Endodermal cell (in vitro differentiated cells): ENCODE measurements around the gene KIRREL2. TPM values are rescaled to one million over a fixed set of nuclear protein-coding genes. Genes with fewer than 3 reads are reported as not detected.

ENCODE experiments used
- DNase-seq: peaks from one replicate; pipeline ENCODE4 v3.0.0-alpha.2; 2017
- H3K27ac ChIP-seq: 2 replicates; pipeline ENCODE4 v1.5.1; 2013; ENCODE audit warnings: mild to moderate bottlenecking, low read depth, low read length, moderate library complexity
- H3K27me3 ChIP-seq: 2 replicates; pipeline ENCODE4 v1.6.1; 2013; ENCODE audit warnings: mild to moderate bottlenecking, low read length, moderate library complexity; ENCODE audit not compliant: insufficient read depth, control insufficient read depth, poor library complexity, severe bottlenecking
- H3K36me3 ChIP-seq: 2 replicates; pipeline ENCODE4 v1.7.0; 2013; ENCODE audit warnings: mild to moderate bottlenecking, low read length, moderate library complexity; ENCODE audit not compliant: control insufficient read depth, insufficient read depth
- H3K4me1 ChIP-seq: one replicate; pipeline ENCODE4 v1.7.0; 2013; ENCODE audit warnings: low read length; ENCODE audit not compliant: control insufficient read depth, insufficient read depth
- H3K4me3 ChIP-seq: 2 replicates; pipeline ENCODE4 v1.5.1; 2013; ENCODE audit warnings: mild to moderate bottlenecking, low read length, moderate library complexity
- H3K9ac ChIP-seq: 2 replicates; pipeline ENCODE4 v1.6.1; 2013; ENCODE audit warnings: mild to moderate bottlenecking, low read length, moderate library complexity; ENCODE audit not compliant: poor library complexity, severe bottlenecking; ENCODE audit errors: extremely low read depth
- H3K9me3 ChIP-seq: 2 replicates; pipeline ENCODE4 v1.6.1; 2013; ENCODE audit warnings: mild to moderate bottlenecking, low read length, moderate library complexity; ENCODE audit not compliant: control insufficient read depth
- H3K27ac Mint-ChIP-seq: 2 replicates; pipeline ENCODE4 v1.8.0; 2020; ENCODE audit warnings: mixed read lengths
- H3K27me3 Mint-ChIP-seq: 2 replicates; pipeline ENCODE4 v1.8.0; 2021; ENCODE audit warnings: mild to moderate bottlenecking, mixed read lengths; ENCODE audit not compliant: insufficient read depth
- H3K36me3 Mint-ChIP-seq: 2 replicates; pipeline ENCODE4 v1.8.0; 2020; ENCODE audit warnings: low read depth, mixed read lengths
- H3K4me1 Mint-ChIP-seq: 2 replicates; pipeline ENCODE4 v1.8.0; 2020; ENCODE audit warnings: mixed read lengths
- H3K4me3 Mint-ChIP-seq: 2 replicates; pipeline ENCODE4 v1.8.0; 2020; ENCODE audit warnings: mild to moderate bottlenecking, moderate library complexity, mixed read lengths
- H3K9me3 Mint-ChIP-seq: 2 replicates; pipeline ENCODE4 v1.8.0; 2020; ENCODE audit warnings: mild to moderate bottlenecking, mixed read lengths
- WGBS, 2 experiments: methylation state at CpG; one replicate each; pipeline versions ENCODE4 v1.1.5 to v1.1.7; 2013; ENCODE audit warnings: missing lambda C conversion rate in 2 of 2, mixed read lengths in 1 of 2; ENCODE audit not compliant: insufficient coverage in 1 of 2, insufficient read length in 1 of 2; 5-methylcytosine and 5-hydroxymethylcytosine counted together
- total RNA-seq, 2 donors: library from RNA; stranded (reverse); fragmentation: NEBNext Ultra II Directional in 1 of 2; extraction: Animal tissue kit (Norgen Biotek cat#: 25700) in 1 of 2; gene quantifications; 2 replicates in 1 of 2; 3 replicates in 1 of 2; pipeline ENCODE4 v1.2.1, GENCODE V29; 2021
- TF ChIP-seq, protein P1 (sequence below): fragments of 200-600 bp; sonication (generic); conservative IDR thresholded peaks from 2 replicates; pipeline ENCODE4 v1.5.0; 2021; ENCODE audit warnings: antibody characterized with exemption, mild to moderate bottlenecking

KIRREL2 gene
- total RNA-seq, 2 donors from 2014 or later: 1.4 to 2.3 TPM

GRCh38 chr19:35913589-35913988 is 56.9 kb downstream of the KIRREL2 start:
- Mint-ChIP-seq H3K9me3 (no peaks in the 10 kb centered on the region), H3K27ac (no peak overlapping the region), H3K4me1 (no peaks in the 10 kb centered on the region), H3K36me3 (no peaks in the 10 kb centered on the region), H3K27me3 (peaks cover 2% of the 10 kb centered on the region), H3K4me3 (no peak overlapping the region)
- Histone ChIP-seq H3K4me1 (no peaks in the 10 kb centered on the region), H3K9ac (no peak overlapping the region), H3K27ac (no peak overlapping the region), H3K27me3 (no peaks in the 10 kb centered on the region), H3K36me3 (no peaks in the 10 kb centered on the region), H3K4me3 (no peak overlapping the region), H3K9me3 (no peaks in the 10 kb centered on the region)
- WGBS, 2 experiments: 85% methylated on average over 5 to 7 of the region's 7 CpGs
- TF ChIP-seq, protein P1, sequence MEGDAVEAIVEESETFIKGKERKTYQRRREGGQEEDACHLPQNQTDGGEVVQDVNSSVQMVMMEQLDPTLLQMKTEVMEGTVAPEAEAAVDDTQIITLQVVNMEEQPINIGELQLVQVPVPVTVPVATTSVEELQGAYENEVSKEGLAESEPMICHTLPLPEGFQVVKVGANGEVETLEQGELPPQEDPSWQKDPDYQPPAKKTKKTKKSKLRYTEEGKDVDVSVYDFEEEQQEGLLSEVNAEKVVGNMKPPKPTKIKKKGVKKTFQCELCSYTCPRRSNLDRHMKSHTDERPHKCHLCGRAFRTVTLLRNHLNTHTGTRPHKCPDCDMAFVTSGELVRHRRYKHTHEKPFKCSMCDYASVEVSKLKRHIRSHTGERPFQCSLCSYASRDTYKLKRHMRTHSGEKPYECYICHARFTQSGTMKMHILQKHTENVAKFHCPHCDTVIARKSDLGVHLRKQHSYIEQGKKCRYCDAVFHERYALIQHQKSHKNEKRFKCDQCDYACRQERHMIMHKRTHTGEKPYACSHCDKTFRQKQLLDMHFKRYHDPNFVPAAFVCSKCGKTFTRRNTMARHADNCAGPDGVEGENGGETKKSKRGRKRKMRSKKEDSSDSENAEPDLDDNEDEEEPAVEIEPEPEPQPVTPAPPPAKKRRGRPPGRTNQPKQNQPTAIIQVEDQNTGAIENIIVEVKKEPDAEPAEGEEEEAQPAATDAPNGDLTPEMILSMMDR: no peak
- no peak for DNase-seq

GRCh38 chr19:35915443-35915842 is 58.7 kb downstream of the KIRREL2 start:
- TF ChIP-seq, protein P1: no peak
- no peaks in the 10 kb centered on the region for H3K9me3 ChIP-seq
- no peaks in the 10 kb centered on the region for H3K4me1 ChIP-seq
- Mint-ChIP-seq H3K36me3 (no peaks in the 10 kb centered on the region), H3K4me3 (no peak overlapping the region), H3K9me3 (no peaks in the 10 kb centered on the region), H3K27me3 (peaks cover 2% of the 10 kb centered on the region), H3K4me1 (no peaks in the 10 kb centered on the region), H3K27ac (no peak overlapping the region)
- H3K27ac ChIP-seq: no peak overlapping the region
- WGBS, 2 experiments: 76 to 88% methylated on average over 3 of the region's 3 CpGs
- H3K4me3 ChIP-seq: no peak overlapping the region
- H3K36me3 ChIP-seq: no peaks in the 10 kb centered on the region
- DNase-seq: no peak
- no peak overlapping the region for H3K9ac ChIP-seq
- no peaks in the 10 kb centered on the region for H3K27me3 ChIP-seq

Other genes starting within 250 kb of the KIRREL2 start
- gene HAUS5, start 244.2 kb upstream of the KIRREL2 start, total RNA-seq: 10 to 100 TPM; 32.4 to 33.7 TPM
- 10 to 100 TPM; 81.1 to 89.2 TPM for gene RBM42, start 227.9 kb upstream of the KIRREL2 start, total RNA-seq
- gene ETV2, start 215.2 kb upstream of the KIRREL2 start, total RNA-seq: 1 to 10 TPM; 1.2 to 1.3 TPM
- gene COX6B1, start 208.6 kb upstream of the KIRREL2 start, total RNA-seq: 100 to 1,000 TPM; 401 to 445 TPM
- gene UPK1A, start 190.4 kb upstream of the KIRREL2 start, total RNA-seq: under 1 TPM; 0.37 to 0.46 TPM
- not detected for gene ZBTB32, start 152.4 kb upstream of the KIRREL2 start, total RNA-seq
- 10 to 100 TPM; 48.1 to 54.0 TPM for gene KMT2B, start 138.9 kb upstream of the KIRREL2 start, total RNA-seq
- 1 to 10 TPM; 4.6 to 7.1 TPM for gene IGFLR1, start 114.5 kb upstream of the KIRREL2 start, total RNA-seq
- gene U2AF1L4, start 111.5 kb upstream of the KIRREL2 start, total RNA-seq: 10 to 100 TPM; 17.3 to 23.2 TPM
- 100 to 1,000 TPM; 101 to 109 TPM for gene PSENEN, start 111.3 kb upstream of the KIRREL2 start, total RNA-seq
- 1 to 10 TPM; 6.6 to 7.6 TPM for gene LIN37, start 108.3 kb upstream of the KIRREL2 start, total RNA-seq
- under 1 TPM; 0.33 to 0.90 TPM for gene HSPB6, start 99.9 kb upstream of the KIRREL2 start, total RNA-seq
- 10 to 100 TPM; 37.8 to 45.4 TPM for gene PROSER3, start 98.7 kb upstream of the KIRREL2 start, total RNA-seq
- 10 to 100 TPM; 12.7 to 15.0 TPM for gene ARHGAP33, start 81.3 kb upstream of the KIRREL2 start, total RNA-seq
- gene PRODH2, start 44.1 kb upstream of the KIRREL2 start, total RNA-seq: 1 to 10 TPM; 1.0 to 1.5 TPM
- gene NPHS1, start 4.4 kb upstream of the KIRREL2 start, total RNA-seq: under 1 TPM; 0.24 to 0.80 TPM
- gene APLP1, start 11.7 kb downstream of the KIRREL2 start, total RNA-seq: 10 to 100 TPM in 1 of 2 donors, 1 to 10 TPM in 1; 4.1 to 10.6 TPM
- 10 to 100 TPM; 20.8 to 24.4 TPM for gene NFKBID, start 43.6 kb downstream of the KIRREL2 start, total RNA-seq
- 1 to 10 TPM; 1.3 to 1.5 TPM for gene HCST, start 45.6 kb downstream of the KIRREL2 start, total RNA-seq
- not detected for gene TYROBP, start 51.4 kb downstream of the KIRREL2 start, total RNA-seq
- 10 to 100 TPM; 18.7 to 24.3 TPM for gene LRFN3, start 79.5 kb downstream of the KIRREL2 start, total RNA-seq
- gene SDHAF1, start 138.3 kb downstream of the KIRREL2 start, total RNA-seq: 10 to 100 TPM; 12.9 to 14.1 TPM
- 10 to 100 TPM; 17.1 to 19.3 TPM for gene SYNE4, start 151.9 kb downstream of the KIRREL2 start, total RNA-seq
- gene ALKBH6, start 157.3 kb downstream of the KIRREL2 start, total RNA-seq: 10 to 100 TPM; 36.3 to 38.7 TPM
- 10 to 100 TPM; 12.6 to 19.7 TPM for gene CLIP3, start 176.0 kb downstream of the KIRREL2 start, total RNA-seq
- gene THAP8, start 197.4 kb downstream of the KIRREL2 start, total RNA-seq: 1 to 10 TPM; 6.7 to 8.9 TPM
- 10 to 100 TPM; 23.5 to 34.4 TPM for gene WDR62, start 198.0 kb downstream of the KIRREL2 start, total RNA-seq